A549 (cell line): Measurements from ENCODE around the gene TEX52. TPM values are rescaled to one million over a fixed set of nuclear protein-coding genes. Genes with fewer than 3 reads are reported as not detected.

ENCODE experiments used
- ATAC-seq, 2 experiments: fragments of 200-7000 bp in 1 of 2; fragments of >200 bp in 1 of 2; cut with Nextera tagmentation in 1 of 2; cut with Tn5 transposase in 1 of 2; 3 replicates each; pipeline versions ENCODE4 v1.8.0 to v1.9.1; 2018 to 2020; ENCODE audit warnings: mild to moderate bottlenecking in 1 of 2, moderate library complexity in 1 of 2
- CTCF ChIA-PET: fragments of 300-600 bp; sonication (Branson Sonifier 250); formaldehyde crosslinking; extraction: SDS; loops from one replicate; lab custom pipeline; 2021; ENCODE audit warnings: antibody characterized with exemption, inconsistent platforms; lab: Yijun Ruan, JAX
- POLR2A ChIA-PET: fragments of 350-600 bp; formaldehyde crosslinking; extraction: SDS; loops from one replicate; lab custom pipeline; 2021; ENCODE audit warnings: antibody characterized with exemption, inconsistent platforms; lab: Yijun Ruan, JAX
- DNase-seq, 2 experiments: peaks; one replicate each; pipeline versions ENCODE4 v3.0.0 to v3.0.0-alpha.2; 2011 to 2016; ENCODE audit warnings: low read depth in 1 of 2, low spot score in 1 of 2
- FAIRE-seq: peaks from 2 replicates; lab custom pipeline; 2011; peaks lifted over from hg19 to GRCh38; lab: Jason Lieb, UNC
- H3K27ac ChIP-seq, 2 experiments: fragments of >200 bp; sonication (Bioruptor Twin); formaldehyde crosslinking; 3 replicates each; pipeline ENCODE4 v1.5.1; 2016 to 2017
- H3K4me1 ChIP-seq: fragments of >200 bp; sonication (Bioruptor Twin); formaldehyde crosslinking; 3 replicates; pipeline ENCODE4 v1.6.1; 2016
- H3K4me2 ChIP-seq: fragments of >200 bp; sonication (Bioruptor Twin); formaldehyde crosslinking; 3 replicates; pipeline ENCODE4 v1.6.1; 2016
- H3K4me3 ChIP-seq: fragments of >200 bp; sonication (Bioruptor Twin); formaldehyde crosslinking; 3 replicates; pipeline ENCODE4 v1.5.1; 2016
- H3K9me3 ChIP-seq: fragments of >200 bp; sonication (Bioruptor Twin); formaldehyde crosslinking; 3 replicates; pipeline ENCODE4 v1.6.1; 2016
- CBX2 ChIP-seq: fragments of 200-600 bp; sonication (generic); IDR thresholded peaks from 2 replicates; pipeline ENCODE4 v1.6.1; 2016; ENCODE audit warnings: low read depth, mild to moderate bottlenecking, borderline replicate concordance
- CEBPB ChIP-seq, 2 experiments: fragments of >200 bp in 1 of 2; sonication (Bioruptor Twin) in 1 of 2; formaldehyde crosslinking in 1 of 2; IDR thresholded peaks; 2 replicates each; pipeline ENCODE4 v1.6.1; 2012 to 2016
- CHD4 ChIP-seq: fragments of 200-600 bp; sonication (generic); IDR thresholded peaks from 2 replicates; pipeline ENCODE4 v1.6.1; 2016; ENCODE audit warnings: antibody characterized with exemption, mild to moderate bottlenecking, borderline replicate concordance
- EP300 ChIP-seq, 2 experiments: fragments of >200 bp; sonication (Bioruptor Twin); formaldehyde crosslinking; IDR thresholded peaks; 2 replicates in 1 of 2; 3 replicates in 1 of 2; pipeline ENCODE4 v1.6.1; 2016 to 2017
- ESRRA ChIP-seq: fragments of 150-350 bp; IDR thresholded peaks from 2 replicates; pipeline ENCODE4 v1.6.1; 2014; ENCODE audit warnings: mild to moderate bottlenecking, low read length, borderline replicate concordance
- GATA3 ChIP-seq: IDR thresholded peaks from 2 replicates; pipeline ENCODE4 v1.6.1; 2012; ENCODE audit warnings: borderline replicate concordance
- HOXB5 ChIP-seq: fragments of 250-450 bp; sonication (Bioruptor Pico); IDR thresholded peaks from 2 replicates; pipeline ENCODE4 v1.5.0; 2020; ENCODE audit warnings: mild to moderate bottlenecking, moderate library complexity
- JUNB ChIP-seq: fragments of >200 bp; sonication (Bioruptor Twin); formaldehyde crosslinking; IDR thresholded peaks from 2 replicates; pipeline ENCODE4 v1.6.1; 2016
- MYC ChIP-seq: IDR thresholded peaks from 2 replicates; pipeline ENCODE4 v1.6.1; 2012; ENCODE audit warnings: mild to moderate bottlenecking, inconsistent platforms, low read length, improper control_type of control experiment, borderline replicate concordance
- POLR2AphosphoS2 ChIP-seq: conservative IDR thresholded peaks from 2 replicates; pipeline ENCODE4 v1.6.1; 2012; ENCODE audit warnings: low read length, improper control_type of control experiment, inconsistent platforms
- RAD21 ChIP-seq, 2 experiments: fragments of >200 bp in 1 of 2; sonication (Bioruptor Twin) in 1 of 2; formaldehyde crosslinking in 1 of 2; IDR thresholded peaks in 1 of 2; conservative IDR thresholded peaks in 1 of 2; 2 replicates in 1 of 2; 3 replicates in 1 of 2; pipeline ENCODE4 v1.6.1; 2012 to 2018; ENCODE audit warnings: inconsistent platforms in 1 of 2
- RNF2 ChIP-seq: fragments of 200-600 bp; sonication (generic); IDR thresholded peaks from 2 replicates; pipeline ENCODE4 v1.6.1; 2016; ENCODE audit warnings: low read depth, mild to moderate bottlenecking, antibody characterized with exemption, moderate library complexity, borderline replicate concordance
- TP53 ChIP-seq: fragments of 250-450 bp; sonication (Bioruptor Pico); IDR thresholded peaks from 2 replicates; pipeline ENCODE4 v1.5.0; 2021; ENCODE audit warnings: mild to moderate bottlenecking, moderate library complexity
- ZNF302 ChIP-seq: fragments of 250-450 bp; sonication (Bioruptor Pico); IDR thresholded peaks from 2 replicates; pipeline ENCODE4 v1.9.0; 2021; ENCODE audit warnings: inconsistent platforms, mild to moderate bottlenecking, moderate library complexity
- ZSCAN20 ChIP-seq: fragments of 250-450 bp; sonication (Bioruptor Pico); IDR thresholded peaks from 2 replicates; pipeline ENCODE4 v1.8.0; 2022; ENCODE audit warnings: mild to moderate bottlenecking, moderate library complexity
- WGBS: methylation state at CpG from one replicate; pipeline ENCODE4 v1.1.6; 2017; ENCODE audit errors: missing lambda C conversion rate; 5-methylcytosine and 5-hydroxymethylcytosine counted together
- polyA plus RNA-seq, 4 experiments: library from polyadenylated mRNA; depleted of rRNA in 3 of 4; stranded (reverse); fragments of >200 nt; fragmentation: RNase III in 1 of 4; extraction: RNeasy Plus Mini Kit Qiagen cat#74134 plus additional on column Dnase treatment in 1 of 4; gene quantifications; 2 replicates in 3 of 4; 3 replicates in 1 of 4; pipeline ENCODE4 v1.2.3, GENCODE V29; 2011 to 2017
- TF ChIP-seq, protein P1 (sequence below): fragments of 150-350 bp; IDR thresholded peaks from 2 replicates; pipeline ENCODE4 v1.6.1; 2014; ENCODE audit warnings: low read depth, mild to moderate bottlenecking, low read length
- TF ChIP-seq, protein P2 (sequence below): fragments of >200 bp; sonication (Bioruptor Twin); formaldehyde crosslinking; IDR thresholded peaks from 3 replicates; pipeline ENCODE4 v1.5.1; 2016
- TF ChIP-seq, protein P3 (sequence below): fragments of 200-600 bp; sonication (generic); IDR thresholded peaks from 2 replicates; pipeline ENCODE4 v1.6.1; 2016; ENCODE audit warnings: antibody characterized with exemption, mild to moderate bottlenecking, moderate library complexity

The TEX52 gene
- polyA plus RNA-seq, 2 of the 4 experiments (the other 2 are of a cell fraction), result not detected

DNA sequence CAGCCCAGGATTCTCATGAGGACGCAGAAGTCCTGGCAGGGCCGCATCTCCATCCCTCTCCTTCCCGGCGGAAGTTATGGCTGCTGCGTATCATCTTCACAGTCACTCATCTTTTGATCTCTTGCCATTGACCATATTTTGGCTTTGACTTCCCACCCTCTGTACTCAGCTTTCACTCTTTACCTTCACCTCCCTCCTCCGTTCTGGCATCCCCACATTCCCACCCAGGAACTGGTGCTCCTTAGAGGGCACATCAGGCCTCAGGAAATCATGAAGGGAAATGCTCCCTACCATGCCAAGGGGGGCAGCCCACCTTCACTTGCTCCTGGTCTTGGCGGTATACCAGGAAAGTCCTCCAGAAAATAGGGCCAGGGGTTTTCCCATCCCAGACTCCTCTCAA, 1.3 kb downstream of the TEX52 start:
- ChIA-PET CTCF (interaction anchor here (1.2 to 3.0 kb wide), 2 partner anchors 10 to 72 kb away, joined by 3 to 13 read pairs; no protein-coding TSS in a partner anchor), POLR2A (no interaction called here)
- Histone ChIP-seq H3K9me3 (no peaks in the 10 kb centered on the region), H3K4me3 (no peak overlapping the region), H3K4me1 (no peaks in the 10 kb centered on the region; the same call in 2 of the 3 replicates), H3K27ac (no peak overlapping the region), H3K4me2 (no peak overlapping the region)
- TF ChIP-seq, protein P1, sequence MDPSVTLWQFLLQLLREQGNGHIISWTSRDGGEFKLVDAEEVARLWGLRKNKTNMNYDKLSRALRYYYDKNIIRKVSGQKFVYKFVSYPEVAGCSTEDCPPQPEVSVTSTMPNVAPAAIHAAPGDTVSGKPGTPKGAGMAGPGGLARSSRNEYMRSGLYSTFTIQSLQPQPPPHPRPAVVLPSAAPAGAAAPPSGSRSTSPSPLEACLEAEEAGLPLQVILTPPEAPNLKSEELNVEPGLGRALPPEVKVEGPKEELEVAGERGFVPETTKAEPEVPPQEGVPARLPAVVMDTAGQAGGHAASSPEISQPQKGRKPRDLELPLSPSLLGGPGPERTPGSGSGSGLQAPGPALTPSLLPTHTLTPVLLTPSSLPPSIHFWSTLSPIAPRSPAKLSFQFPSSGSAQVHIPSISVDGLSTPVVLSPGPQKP, result no peak
- TF ChIP-seq, protein P2, sequence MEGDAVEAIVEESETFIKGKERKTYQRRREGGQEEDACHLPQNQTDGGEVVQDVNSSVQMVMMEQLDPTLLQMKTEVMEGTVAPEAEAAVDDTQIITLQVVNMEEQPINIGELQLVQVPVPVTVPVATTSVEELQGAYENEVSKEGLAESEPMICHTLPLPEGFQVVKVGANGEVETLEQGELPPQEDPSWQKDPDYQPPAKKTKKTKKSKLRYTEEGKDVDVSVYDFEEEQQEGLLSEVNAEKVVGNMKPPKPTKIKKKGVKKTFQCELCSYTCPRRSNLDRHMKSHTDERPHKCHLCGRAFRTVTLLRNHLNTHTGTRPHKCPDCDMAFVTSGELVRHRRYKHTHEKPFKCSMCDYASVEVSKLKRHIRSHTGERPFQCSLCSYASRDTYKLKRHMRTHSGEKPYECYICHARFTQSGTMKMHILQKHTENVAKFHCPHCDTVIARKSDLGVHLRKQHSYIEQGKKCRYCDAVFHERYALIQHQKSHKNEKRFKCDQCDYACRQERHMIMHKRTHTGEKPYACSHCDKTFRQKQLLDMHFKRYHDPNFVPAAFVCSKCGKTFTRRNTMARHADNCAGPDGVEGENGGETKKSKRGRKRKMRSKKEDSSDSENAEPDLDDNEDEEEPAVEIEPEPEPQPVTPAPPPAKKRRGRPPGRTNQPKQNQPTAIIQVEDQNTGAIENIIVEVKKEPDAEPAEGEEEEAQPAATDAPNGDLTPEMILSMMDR, result no peak
- TF ChIP-seq POLR2AphosphoS2 (no peak), CBX2 (no peak), RNF2 (no peak), HOXB5 (CRISPR knock-in tag) (no peak)
- WGBS, result 79% methylated on average over 7 of the region's 7 CpGs
- ATAC-seq (no peak), FAIRE-seq (no peak), DNase-seq (no peak)

DNA sequence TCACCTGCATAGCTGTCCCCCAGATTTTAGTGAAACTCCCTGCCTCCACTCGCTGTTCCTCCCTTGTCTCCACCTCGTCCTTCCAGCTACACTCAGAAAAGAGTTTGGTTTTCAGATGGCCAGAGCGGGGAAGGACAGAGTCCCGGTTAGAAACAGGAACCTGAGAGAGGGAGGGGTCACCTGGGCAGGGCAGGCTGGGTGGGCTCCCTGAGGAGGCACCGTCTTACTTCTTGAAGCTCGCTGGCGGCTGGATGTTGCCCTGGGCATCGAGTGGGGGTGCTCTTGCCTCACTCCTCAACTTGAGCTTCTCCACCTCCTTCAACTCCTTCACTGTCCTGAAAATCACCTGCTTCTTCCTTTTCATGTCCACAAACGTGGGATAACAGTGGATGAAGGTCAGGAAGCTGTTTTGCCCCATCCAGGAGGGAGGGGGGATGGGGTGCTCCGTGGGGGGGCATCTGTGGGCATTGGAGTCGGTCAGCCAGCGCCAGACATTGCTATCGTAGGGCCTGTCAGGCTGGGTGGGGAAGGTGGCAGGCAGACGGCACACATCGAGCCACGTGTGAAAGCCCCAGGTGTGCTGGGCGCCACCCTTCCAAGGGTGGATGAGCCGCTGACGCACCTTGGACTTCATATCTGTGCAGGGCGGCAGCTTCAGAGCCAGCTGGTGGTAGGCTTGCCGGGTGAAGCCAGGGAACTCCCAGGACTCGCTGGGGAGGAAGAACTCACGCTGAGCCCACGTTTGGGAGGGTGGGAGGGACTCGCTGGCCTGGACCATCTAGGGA, 2.0 kb downstream of the TEX52 start:
- ATAC-seq (no peak), FAIRE-seq (no peak), DNase-seq (no peak)
- POLR2A ChIA-PET, result no interaction called here
- no peak for TF ChIP-seq RAD21 (conservative IDR thresholded peaks at IDR 0.05 in 1 of 2, IDR thresholded peaks at IDR 0.05 in 1 of 2)
- no peak for TF ChIP-seq RNF2
- no peak for TF ChIP-seq MYC
- no peak for TF ChIP-seq JUNB
- no peak for TF ChIP-seq EP300 (IDR thresholded peaks at IDR 0.05)
- TF ChIP-seq CHD4, result no peak
- no peak for TF ChIP-seq GATA3
- no peak for TF ChIP-seq TP53 (CRISPR knock-in tag)
- TF ChIP-seq, protein P3, sequence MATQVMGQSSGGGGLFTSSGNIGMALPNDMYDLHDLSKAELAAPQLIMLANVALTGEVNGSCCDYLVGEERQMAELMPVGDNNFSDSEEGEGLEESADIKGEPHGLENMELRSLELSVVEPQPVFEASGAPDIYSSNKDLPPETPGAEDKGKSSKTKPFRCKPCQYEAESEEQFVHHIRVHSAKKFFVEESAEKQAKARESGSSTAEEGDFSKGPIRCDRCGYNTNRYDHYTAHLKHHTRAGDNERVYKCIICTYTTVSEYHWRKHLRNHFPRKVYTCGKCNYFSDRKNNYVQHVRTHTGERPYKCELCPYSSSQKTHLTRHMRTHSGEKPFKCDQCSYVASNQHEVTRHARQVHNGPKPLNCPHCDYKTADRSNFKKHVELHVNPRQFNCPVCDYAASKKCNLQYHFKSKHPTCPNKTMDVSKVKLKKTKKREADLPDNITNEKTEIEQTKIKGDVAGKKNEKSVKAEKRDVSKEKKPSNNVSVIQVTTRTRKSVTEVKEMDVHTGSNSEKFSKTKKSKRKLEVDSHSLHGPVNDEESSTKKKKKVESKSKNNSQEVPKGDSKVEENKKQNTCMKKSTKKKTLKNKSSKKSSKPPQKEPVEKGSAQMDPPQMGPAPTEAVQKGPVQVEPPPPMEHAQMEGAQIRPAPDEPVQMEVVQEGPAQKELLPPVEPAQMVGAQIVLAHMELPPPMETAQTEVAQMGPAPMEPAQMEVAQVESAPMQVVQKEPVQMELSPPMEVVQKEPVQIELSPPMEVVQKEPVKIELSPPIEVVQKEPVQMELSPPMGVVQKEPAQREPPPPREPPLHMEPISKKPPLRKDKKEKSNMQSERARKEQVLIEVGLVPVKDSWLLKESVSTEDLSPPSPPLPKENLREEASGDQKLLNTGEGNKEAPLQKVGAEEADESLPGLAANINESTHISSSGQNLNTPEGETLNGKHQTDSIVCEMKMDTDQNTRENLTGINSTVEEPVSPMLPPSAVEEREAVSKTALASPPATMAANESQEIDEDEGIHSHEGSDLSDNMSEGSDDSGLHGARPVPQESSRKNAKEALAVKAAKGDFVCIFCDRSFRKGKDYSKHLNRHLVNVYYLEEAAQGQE, result no peak
- no peak for TF ChIP-seq ESRRA
- TF ChIP-seq ZSCAN20, result no peak
- no peak for TF ChIP-seq CEBPB (IDR thresholded peaks at IDR 0.05)
- no peak for TF ChIP-seq ZNF302
- H3K4me2 ChIP-seq, result no peak overlapping the region
- H3K4me1 ChIP-seq, result peaks cover 4% of the 10 kb centered on the region
- 87% methylated on average over 21 of the region's 25 CpGs for WGBS
- CTCF ChIA-PET, result interaction anchor here (0.7 to 3.0 kb wide), 22 partner anchors 8 to 187 kb away, joined by 3 to 19 read pairs (median 4); partner anchors contain the start of gene ITFG2
- H3K27ac ChIP-seq, result no peak overlapping the region
- no peak overlapping the region for H3K4me3 ChIP-seq
- no peaks in the 10 kb centered on the region for H3K9me3 ChIP-seq
